Astrocyte of the hippocampus (primary cell): ENCODE data around the gene SLFN12.
A peak's percentile ranks its signal among the peaks of the same experiment; 100 is the strongest.
"Not testable (repeated sequence)": the region's sequence is repeated elsewhere in the genome, so short reads cannot be mapped to it uniquely, and the experiment has no call there.

Experiments
- DNase-seq: peaks from one replicate; pipeline ENCODE4 v3.0.0; 2011; ENCODE audit warnings: low read depth, low spot score

SLFN12 gene

GRCh38 chr17:35414247-35414646 is 18.1 kb downstream of the SLFN12 start:
- DNase-seq, result no peak

- DNase-seq, result no peak
Measured at GRCh38 chr17:35407531-35407930, 24.8 kb downstream of the SLFN12 start.

GRCh38 chr17:35406568-35406967 is 25.7 kb downstream of the SLFN12 start:
- DNase-seq, result no peak

- no peak for DNase-seq
Measured at GRCh38 chr17:35404360-35404759, 27.9 kb downstream of the SLFN12 start.

GRCh38 chr17:35393783-35394182 is 38.5 kb downstream of the SLFN12 start:
- not testable (repeated sequence) for DNase-seq

GRCh38 chr17:35390663-35391062 is 41.6 kb downstream of the SLFN12 start:
- DNase-seq, result no peak

GRCh38 chr17:35390156-35390555 is 42.1 kb downstream of the SLFN12 start:
- DNase-seq, result no peak

GRCh38 chr17:35387496-35387895 is 44.8 kb downstream of the SLFN12 start:
- no peak for DNase-seq

- DNase-seq, result no peak
Measured at GRCh38 chr17:35377706-35378105, 54.6 kb downstream of the SLFN12 start.

GRCh38 chr17:35377068-35377467 is 55.2 kb downstream of the SLFN12 start:
- no peak for DNase-seq

- DNase-seq, result no peak
Measured at GRCh38 chr17:35376245-35376644, 56.1 kb downstream of the SLFN12 start.

GRCh38 chr17:35374766-35375344 is 57.4 kb downstream of the SLFN12 start:
- no peak for DNase-seq

- DNase-seq, result peak; percentile 55
Measured at GRCh38 chr17:35373984-35374765, 58.1 kb downstream of the SLFN12 start.

GRCh38 chr17:35373534-35373983 is 58.7 kb downstream of the SLFN12 start, which contains the start of gene SLFN11:
SLFN11 (minus strand) TSS chr17:35373621; CDS start chr17:35363807, 9,814 bp downstream.
- DNase-seq, result peak; percentile 46

- DNase-seq, result no peak
Measured at GRCh38 chr17:35372846-35373533, 59.3 kb downstream of the SLFN12 start.

GRCh38 chr17:35371934-35372333 is 60.4 kb downstream of the SLFN12 start:
- DNase-seq, result no peak

GRCh38 chr17:35368081-35368830 is 64.0 kb downstream of the SLFN12 start:
- no peak for DNase-seq

- DNase-seq, result no peak
Measured at GRCh38 chr17:35361027-35361426, 71.3 kb downstream of the SLFN12 start.
